Transverse colon (tissue), 4 donors: Measurements from ENCODE around the gene PPP1R13B. TPM values are rescaled to one million over a fixed set of nuclear protein-coding genes. Genes with fewer than 3 reads are reported as not detected.

Source experiments
- DNase-seq: peaks from one replicate; pipeline ENCODE4 v3.0.0-alpha.2; 2019
- H3K27ac ChIP-seq, 4 donors: fragments of 200-600 bp; sonication (generic); 2 replicates each; pipeline ENCODE4 v1.5.1; 2016 to 2018; ENCODE audit warnings: inconsistent platforms in 4 of 4
- H3K27me3 ChIP-seq: fragments of 200-600 bp; sonication (generic); 2 replicates; pipeline ENCODE4 v1.5.1; 2017; ENCODE audit warnings: inconsistent platforms
- H3K36me3 ChIP-seq, 4 donors: fragments of 200-600 bp; sonication (generic); 2 replicates each; pipeline ENCODE4 v1.5.1; 2017 to 2019; ENCODE audit warnings: inconsistent platforms in 4 of 4
- H3K4me1 ChIP-seq, 4 donors: fragments of 200-600 bp; sonication (generic); 2 replicates each; pipeline ENCODE4 v1.5.1; 2017 to 2020; ENCODE audit warnings: inconsistent platforms in 4 of 4
- H3K4me3 ChIP-seq, 4 donors: fragments of 200-600 bp; sonication (generic); 1 replicate in 1 of 4; 2 replicates in 3 of 4; pipeline versions ENCODE4 v1.5.1 to v1.6.1; 2017 to 2019; ENCODE audit warnings: inconsistent platforms in 4 of 4
- H3K9me3 ChIP-seq, 2 donors: fragments of 200-600 bp; sonication (generic); 2 replicates each; pipeline ENCODE4 v1.5.1; 2017 to 2019; ENCODE audit warnings: inconsistent platforms in 2 of 2
- CTCF ChIP-seq, 5 experiments: fragments of 200-600 bp in 3 of 5; fragments of 450-650 bp in 2 of 5; sonication (generic) in 3 of 5; IDR thresholded peaks; 1 replicate in 2 of 5; 2 replicates in 3 of 5; pipeline ENCODE4 v1.5.1; 2016 to 2017; ENCODE audit warnings: antibody characterized with exemption in 5 of 5, inconsistent platforms in 3 of 5, mild to moderate bottlenecking in 2 of 5, moderate library complexity in 1 of 5
- EP300 ChIP-seq: sonication (generic); formaldehyde crosslinking; IDR thresholded peaks from one replicate; pipeline ENCODE4 v1.6.1; 2017; ENCODE audit warnings: antibody characterized with exemption, low read depth
- POLR2A ChIP-seq: fragments of 450-650 bp; IDR thresholded peaks from one replicate; pipeline ENCODE4 v1.6.1; 2016; ENCODE audit warnings: antibody characterized with exemption, mild to moderate bottlenecking, moderate library complexity
- POLR2AphosphoS5 ChIP-seq, 3 donors: sonication (generic); formaldehyde crosslinking; IDR thresholded peaks; one replicate each; pipeline ENCODE4 v1.6.1; 2016; ENCODE audit warnings: antibody characterized with exemption in 3 of 3
- WGBS, 2 donors: methylation state at CpG; one replicate each; pipeline ENCODE4 v1.1.5; 2018; ENCODE audit warnings: low coverage in 1 of 2; 5-methylcytosine and 5-hydroxymethylcytosine counted together
- in situ Hi-C, 4 donors: fragments of 200-750 bp; cut with MboI; loops; one replicate each; pipeline versions ENCODE4 v1.15.0 to v1.15.1; 2017; ENCODE audit warnings: low sequenced_read_pairs in 3 of 4, low pct_ligation_motif_present in 1 of 4, low pct_unique_long_range_greater_than_20kb in 1 of 4
- intact Hi-C: fragments of 100-400 bp; cut with DNase I; formaldehyde crosslinking; loops from one replicate; pipeline ENCODE4 v1.15.1; 2023; ENCODE audit warnings: low total_unique reads
- total RNA-seq, 4 donors: library from RNA; depleted of rRNA; stranded (reverse); fragments of >200 nt; gene quantifications; one replicate each; pipeline ENCODE4 v1.1.0, GENCODE V29; 2016

Gene PPP1R13B
- total RNA-seq, 4 donors from 2014 or later: 31.0 to 109 (median 42.0) TPM

- in situ Hi-C loops (no loop called here), intact Hi-C loops (loop anchor here (10.0 kb wide), 1 partner anchor 137 kb away; no protein-coding TSS in a partner anchor)
- no peaks in the 10 kb centered on the region for H3K27me3 ChIP-seq
- WGBS, 2 donors: 37% methylated on average over 26 of the region's 27 CpGs; no CpG with 5 or more reads in 1 of the 2 donors
- TF ChIP-seq POLR2A (peak; percentile 28), CTCF (IDR thresholded peaks at IDR 0.05) (no peak), EP300 (no peak), POLR2AphosphoS5 (IDR thresholded peaks at IDR 0.05) (peak in 2 of 3 donors; percentile 14 to 22)
- H3K4me1 ChIP-seq: peaks cover 22 to 51% (median 45%) of the 10 kb centered on the region in 4 donors
- H3K36me3 ChIP-seq: no peaks in the 10 kb centered on the region
- peak; percentile 77 for DNase-seq
- H3K27ac ChIP-seq: peak overlapping the region; percentile 74 to 86 (median 80)
- no peaks in the 10 kb centered on the region for H3K9me3 ChIP-seq
- no peak overlapping the region for H3K4me3 ChIP-seq
Observed at GRCh38 chr14:103711516-103712431, 135.6 kb downstream of the PPP1R13B start.

GRCh38 chr14:103710771-103711377 is 136.5 kb downstream of the PPP1R13B start:
- TF ChIP-seq EP300: no peak
- peak overlapping the region; percentile 74 to 86 (median 80) for H3K27ac ChIP-seq
- no peak overlapping the region for H3K4me3 ChIP-seq
- H3K27me3 ChIP-seq: no peaks in the 10 kb centered on the region
- intact Hi-C loops (loop anchor here (10.0 kb wide), 1 partner anchor 136 kb away; no protein-coding TSS in a partner anchor), in situ Hi-C loops (no loop called here)
- peaks cover 22 to 47% (median 40%) of the 10 kb centered on the region in 4 donors for H3K4me1 ChIP-seq
- 27 to 38% methylated on average over 3 to 9 of the region's 9 CpGs for WGBS, 2 donors
- H3K36me3 ChIP-seq: no peaks in the 10 kb centered on the region
- no peaks in the 10 kb centered on the region for H3K9me3 ChIP-seq
- DNase-seq: peak; percentile 56

DNA sequence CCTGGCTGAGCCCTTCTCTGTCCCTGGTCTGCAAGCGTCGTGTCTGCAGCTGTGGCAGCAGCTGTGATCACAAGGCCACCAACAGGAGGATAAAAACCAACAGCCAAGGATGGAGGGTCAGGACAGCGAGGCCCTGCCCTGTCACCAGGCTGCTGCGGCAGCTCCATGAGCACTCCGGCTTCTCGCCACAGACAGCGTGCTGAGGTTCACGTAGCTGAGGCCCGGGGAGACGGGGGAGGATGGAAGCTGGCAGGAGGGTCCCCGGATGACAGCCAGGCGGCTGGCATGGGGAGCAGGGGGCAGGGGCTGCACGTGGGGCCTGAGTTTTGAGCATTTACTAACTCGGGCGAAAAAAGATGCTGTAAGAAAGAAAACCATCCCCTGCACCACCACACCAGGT is 137.6 kb downstream of the PPP1R13B start:
- intact Hi-C loops: loop anchor here (10.0 kb wide), 1 partner anchor 135 kb away; no protein-coding TSS in a partner anchor
- peaks cover 22 to 44% (median 37%) of the 10 kb centered on the region in 4 donors for H3K4me1 ChIP-seq
- H3K4me3 ChIP-seq: no peak overlapping the region
- no peaks in the 10 kb centered on the region for H3K27me3 ChIP-seq
- H3K36me3 ChIP-seq: no peaks in the 10 kb centered on the region
- H3K9me3 ChIP-seq: no peaks in the 10 kb centered on the region
- no peak for TF ChIP-seq POLR2A
- no peak for TF ChIP-seq CTCF (IDR thresholded peaks at IDR 0.05)
- no peak for TF ChIP-seq POLR2AphosphoS5 (IDR thresholded peaks at IDR 0.05)
- TF ChIP-seq EP300: no peak
- peak overlapping the region in 2 of 4 donors; percentile 83 to 86 for H3K27ac ChIP-seq
- DNase-seq: no peak
- 89% methylated on average over 15 of the region's 15 CpGs; no CpG with 5 or more reads in 1 of the 2 donors for WGBS, 2 donors
- in situ Hi-C loops: no loop called here

DNA sequence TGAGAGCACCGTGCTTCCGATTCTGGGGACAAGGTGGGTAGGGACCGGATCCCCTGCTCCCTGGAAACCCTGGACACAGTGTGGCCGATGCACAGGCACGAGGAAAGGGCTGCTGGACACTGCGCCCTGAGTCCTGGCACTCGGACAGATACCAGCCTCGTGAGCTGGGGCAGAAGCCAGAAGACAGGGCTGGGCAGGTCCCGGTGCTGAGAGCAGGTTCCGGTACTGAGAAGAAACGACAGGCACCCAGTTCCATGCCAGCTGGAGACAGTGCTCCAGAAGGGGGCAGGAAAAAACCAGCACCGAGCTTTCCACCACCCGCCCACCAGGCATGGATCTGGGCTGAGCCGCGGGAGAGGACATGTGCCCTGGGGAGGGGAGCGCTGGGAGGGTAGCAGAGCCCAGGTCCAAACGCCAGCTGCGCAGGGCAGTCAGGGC is 138.6 kb downstream of the PPP1R13B start:
- in situ Hi-C loops: no loop called here
- Histone ChIP-seq H3K36me3 (no peaks in the 10 kb centered on the region), H3K27me3 (no peaks in the 10 kb centered on the region), H3K9me3 (no peaks in the 10 kb centered on the region), H3K4me1 (peaks cover 22 to 34% (median 31%) of the 10 kb centered on the region in 4 donors), H3K27ac (no peak overlapping the region), H3K4me3 (no peak overlapping the region)
- 82% methylated on average over 18 of the region's 18 CpGs; no CpG with 5 or more reads in 1 of the 2 donors for WGBS, 2 donors
- TF ChIP-seq CTCF (IDR thresholded peaks at IDR 0.05): no peak
- no peak for TF ChIP-seq EP300
- TF ChIP-seq POLR2AphosphoS5 (IDR thresholded peaks at IDR 0.05): no peak
- TF ChIP-seq POLR2A: no peak
- no peak for DNase-seq
- intact Hi-C loops: no loop called here
